ENCODE data around the gene TBRG4.

Gene TBRG4

DNA sequence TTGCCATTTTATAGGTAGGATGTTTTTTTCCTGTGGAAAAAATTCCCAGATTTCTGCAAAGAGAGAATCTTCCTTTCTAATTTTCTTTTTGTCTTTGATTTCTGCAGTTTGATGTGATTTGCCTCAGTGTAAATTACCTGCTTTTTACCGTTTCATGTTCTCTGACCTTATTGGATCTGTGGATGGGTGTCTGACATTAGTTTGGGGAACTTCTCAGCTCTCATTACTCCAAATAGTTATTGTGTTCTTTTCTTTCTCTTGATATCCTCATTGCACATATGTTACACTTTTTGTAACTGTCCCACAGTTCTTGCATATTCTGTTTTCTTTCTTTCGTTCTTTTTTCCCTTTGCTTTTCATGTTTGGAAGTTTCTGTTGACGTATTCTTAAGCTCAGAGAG, 51.2 kb downstream of the TBRG4 start:
- no peak for DNase-seq (ENCODE audit: low read depth in 1 of 2, low spot score in 1 of 2)

- DNase-seq (ENCODE audit: low read depth in 1 of 2, low spot score in 1 of 2) = no peak
Observed at GRCh38 chr7:45057878-45058277, 53.6 kb downstream of the TBRG4 start.

- no peak for DNase-seq (ENCODE audit: low read depth in 1 of 2, low spot score in 1 of 2)
Observed at GRCh38 chr7:45055594-45056219, 55.8 kb downstream of the TBRG4 start.

DNA sequence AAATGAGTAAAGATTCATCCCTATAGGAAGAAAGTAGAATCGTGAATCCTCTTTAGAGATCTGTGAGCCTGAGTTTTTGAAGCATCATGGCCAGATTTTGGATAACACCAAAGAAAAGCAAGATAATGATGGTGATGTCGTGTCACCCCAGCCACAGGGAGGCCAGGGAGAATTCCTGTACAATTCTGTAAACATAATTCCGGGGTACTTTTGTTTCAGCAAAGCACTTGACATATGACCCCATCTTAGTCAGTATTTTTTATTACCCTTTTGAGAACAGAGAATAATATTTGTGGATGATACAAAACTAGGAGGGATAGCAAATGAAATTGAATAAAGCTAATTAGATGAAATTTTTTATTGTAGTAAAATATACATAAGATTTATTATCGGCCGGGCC, 56.5 kb downstream of the TBRG4 start:
- no peak for DNase-seq (ENCODE audit: low read depth in 1 of 2, low spot score in 1 of 2)

GRCh38 chr7:45054442-45054841, 57.1 kb downstream of the TBRG4 start:
- DNase-seq (ENCODE audit: low read depth in 1 of 2, low spot score in 1 of 2) = no peak

DNA sequence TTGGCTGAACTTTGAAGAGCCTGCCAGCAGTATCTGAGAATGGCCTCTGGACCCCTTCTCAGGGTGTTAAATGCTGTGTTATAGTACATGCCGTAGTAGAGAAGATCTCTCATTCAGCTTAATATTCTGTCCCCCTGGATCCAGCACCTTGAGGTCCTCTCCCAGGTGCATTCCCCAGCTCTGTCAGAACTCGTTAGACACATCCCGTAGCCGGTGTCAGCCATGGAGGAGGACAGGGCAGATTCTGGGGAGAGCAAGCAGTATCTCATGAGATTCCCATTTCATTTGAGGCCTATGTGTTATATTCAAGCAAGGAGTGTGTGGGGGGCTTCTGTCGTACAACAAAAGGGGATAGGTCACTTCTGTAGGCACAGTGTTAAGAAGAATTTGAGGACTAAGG, 57.6 kb downstream of the TBRG4 start:
- no peak for DNase-seq (ENCODE audit: low read depth in 1 of 2, low spot score in 1 of 2)

DNA sequence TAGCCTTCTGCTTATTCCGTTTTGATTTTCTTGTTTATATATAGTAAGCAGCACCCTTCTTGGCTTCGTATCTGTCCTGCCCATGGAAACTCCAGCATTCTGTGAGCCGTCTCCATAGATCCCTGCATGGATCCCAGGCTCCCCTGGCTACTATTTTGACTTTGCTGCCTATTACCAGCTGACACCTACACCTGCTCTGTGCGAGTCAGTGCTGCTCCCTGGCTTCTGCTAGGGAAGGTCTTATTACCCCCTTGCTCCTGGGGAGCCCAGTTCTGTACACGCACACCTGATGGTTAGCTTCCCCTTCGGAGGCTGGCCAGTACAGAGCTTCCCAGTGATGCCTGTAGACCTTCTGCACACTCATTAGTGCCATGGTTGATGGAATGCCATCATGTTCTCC, 58.1 kb downstream of the TBRG4 start:
- DNase-seq (ENCODE audit: low read depth in 1 of 2, low spot score in 1 of 2) = no peak

- no peak for DNase-seq (ENCODE audit: low read depth in 1 of 2, low spot score in 1 of 2)
Observed at GRCh38 chr7:45052011-45052410, 59.5 kb downstream of the TBRG4 start.

DNA sequence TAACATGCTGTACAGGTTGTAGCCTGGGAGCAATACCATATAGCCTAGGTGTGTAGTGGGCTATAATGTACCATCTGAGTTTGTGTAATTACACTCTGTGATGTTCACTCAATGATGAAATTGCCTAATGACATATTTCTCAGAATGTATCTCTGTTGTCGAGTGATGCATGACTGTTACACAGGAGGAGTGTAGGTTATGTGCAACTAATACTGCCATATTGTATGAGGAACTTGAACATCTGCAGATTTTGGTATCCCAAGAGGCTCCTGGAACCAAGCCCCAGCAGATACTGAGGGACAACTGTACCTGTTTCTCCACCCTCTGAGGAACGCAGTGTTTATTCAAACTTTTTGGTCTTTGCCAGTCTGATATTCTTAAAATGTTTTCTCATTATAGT, 61.3 kb downstream of the TBRG4 start:
- DNase-seq (ENCODE audit: low read depth in 1 of 2, low spot score in 1 of 2) = no peak

Measured in stimulated activated CD4-positive, alpha-beta T cell treated with anti-CD3 and anti-CD28 coated beads, Interleukin-15, amount 100 ng/mL, for 1 hour (primary cell).